ENCODE measurements around the gene LYRM2.

The LYRM2 gene

DNA sequence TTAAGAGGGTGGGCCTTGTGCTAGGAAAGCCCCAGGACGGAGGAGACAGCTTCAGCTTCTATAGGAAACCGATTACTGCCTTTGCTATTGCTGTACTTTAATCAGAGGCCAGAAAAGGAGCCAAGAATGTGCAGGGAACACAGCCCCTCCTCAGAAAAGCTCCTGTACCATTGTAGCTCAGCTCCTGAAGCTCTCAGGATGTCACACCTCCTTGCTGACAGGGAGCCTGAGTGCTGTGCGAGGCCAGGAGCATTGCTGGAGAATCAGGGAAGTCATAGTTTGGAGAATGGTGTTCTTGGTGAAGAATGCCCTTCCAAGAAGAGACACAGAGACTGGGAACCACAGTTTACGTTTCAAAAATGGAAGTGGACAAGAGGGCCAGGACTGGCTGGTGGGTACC is 46.8 kb downstream of the LYRM2 start:
- DNase-seq (ENCODE audit: low read depth), result no peak

DNA sequence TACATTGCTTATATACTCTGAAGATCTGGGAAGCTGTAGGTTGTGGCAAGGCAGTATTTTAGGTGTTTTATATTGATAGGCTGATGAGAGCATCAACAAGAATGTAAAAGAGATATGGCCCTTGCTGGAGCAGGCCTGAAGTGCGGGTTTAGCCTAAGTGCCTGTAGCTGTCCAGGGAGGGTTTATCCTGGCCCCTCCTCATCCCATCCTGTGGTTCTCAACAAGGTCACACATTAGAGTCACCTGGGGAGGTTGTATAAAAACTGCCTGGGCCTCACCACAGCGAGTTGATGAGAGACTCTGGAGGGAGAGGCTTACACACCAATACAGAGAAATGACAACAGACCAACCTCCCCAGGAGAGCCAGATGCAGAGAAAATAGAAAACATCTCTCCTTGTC is 48.4 kb downstream of the LYRM2 start:
- DNase-seq (ENCODE audit: low read depth), result no peak

DNA sequence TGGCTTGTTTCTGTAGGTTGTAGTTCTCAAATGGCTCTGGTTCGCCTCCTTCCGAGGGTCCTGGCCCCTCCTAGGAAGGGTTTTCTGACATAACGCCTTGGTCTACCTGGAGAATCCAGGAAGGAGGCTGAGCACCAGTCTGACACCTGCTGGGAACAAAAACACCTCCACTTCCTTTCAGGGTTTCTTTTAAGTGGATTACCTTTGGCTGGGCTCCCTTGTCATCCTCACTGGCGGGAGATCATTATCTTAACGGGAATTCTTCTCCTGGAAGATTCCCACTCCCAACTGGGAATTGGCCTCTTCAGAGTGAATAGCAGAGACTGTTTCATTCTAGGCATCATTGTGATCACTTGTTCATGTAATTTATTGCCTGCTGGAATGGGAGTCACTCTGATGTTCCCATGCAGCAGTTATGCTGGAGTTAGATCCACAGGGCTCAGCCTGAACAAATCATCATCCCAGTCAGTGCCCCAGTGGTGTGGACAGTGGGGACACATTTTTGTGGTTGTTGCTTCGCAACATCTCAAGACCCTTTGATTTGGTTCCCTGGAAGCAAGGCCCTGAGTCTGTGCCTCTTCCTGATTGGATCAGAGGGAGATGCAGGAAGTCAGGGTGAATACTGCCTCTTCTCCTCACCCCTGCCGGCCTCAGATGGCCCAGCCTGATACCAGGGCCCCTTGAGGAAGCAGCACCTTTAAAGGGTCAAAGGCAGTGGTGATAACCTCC is 49.1 kb downstream of the LYRM2 start:
- no peak for DNase-seq (ENCODE audit: low read depth)

DNA sequence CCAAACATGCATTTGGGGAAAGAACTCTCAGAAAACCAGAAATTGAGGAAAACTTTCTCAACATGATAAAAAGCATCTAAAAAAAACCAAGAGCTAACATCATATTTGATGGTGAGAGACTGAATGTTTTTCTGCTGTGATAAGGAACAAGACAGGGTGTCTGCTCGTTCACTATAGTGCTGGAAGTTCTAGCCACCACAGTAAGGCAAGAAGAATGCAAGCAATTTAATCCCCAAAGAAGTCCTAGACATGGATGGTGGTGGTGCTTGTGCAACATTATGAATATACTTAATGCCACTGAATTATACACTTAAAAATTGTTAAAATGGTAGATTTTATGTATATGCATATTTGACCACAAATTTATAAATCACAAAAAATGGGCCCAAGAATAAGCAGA is 53.4 kb downstream of the LYRM2 start:
- no peak for DNase-seq (ENCODE audit: low read depth)

DNA sequence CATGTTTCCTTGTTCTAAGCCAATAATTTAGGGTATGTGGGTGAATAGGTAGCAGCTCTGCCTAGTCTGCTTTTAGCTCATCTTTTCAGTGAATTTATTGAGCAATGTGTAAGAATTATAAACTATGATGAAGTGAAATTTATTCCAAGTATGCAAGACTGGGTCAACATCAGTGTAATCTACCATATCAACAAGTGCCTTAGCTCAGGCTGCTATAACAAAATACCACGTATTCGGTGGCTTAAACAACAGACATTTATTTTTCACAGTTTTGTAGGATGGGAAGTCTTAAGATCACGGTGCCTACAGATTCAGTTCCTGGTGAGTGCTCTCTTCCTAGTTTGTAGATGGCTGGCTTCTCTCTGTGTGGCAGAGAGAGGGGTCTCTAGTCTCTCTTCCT is 54.0 kb downstream of the LYRM2 start:
- DNase-seq (ENCODE audit: low read depth), result no peak

DNA sequence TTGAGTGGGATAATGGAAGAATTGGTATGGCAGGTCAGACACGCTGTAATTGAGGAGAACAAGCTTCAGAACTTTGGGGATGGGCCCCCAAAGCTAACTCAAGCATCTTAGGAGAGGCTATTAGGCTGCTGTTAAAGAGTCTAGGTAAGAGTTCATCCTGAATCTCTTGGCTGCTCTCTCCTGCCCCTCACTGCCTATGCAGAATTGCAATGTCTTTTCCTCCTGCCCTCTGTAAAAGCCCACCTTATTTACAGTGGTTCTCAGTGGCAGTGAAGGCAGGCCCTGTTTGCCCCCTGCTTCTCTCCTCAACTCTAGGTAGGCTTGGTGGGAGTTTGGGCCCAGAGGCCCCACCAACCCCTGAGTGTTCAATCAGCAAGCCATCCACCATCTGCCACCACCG is 55.0 kb downstream of the LYRM2 start:
- DNase-seq (ENCODE audit: low read depth), result no peak

DNA sequence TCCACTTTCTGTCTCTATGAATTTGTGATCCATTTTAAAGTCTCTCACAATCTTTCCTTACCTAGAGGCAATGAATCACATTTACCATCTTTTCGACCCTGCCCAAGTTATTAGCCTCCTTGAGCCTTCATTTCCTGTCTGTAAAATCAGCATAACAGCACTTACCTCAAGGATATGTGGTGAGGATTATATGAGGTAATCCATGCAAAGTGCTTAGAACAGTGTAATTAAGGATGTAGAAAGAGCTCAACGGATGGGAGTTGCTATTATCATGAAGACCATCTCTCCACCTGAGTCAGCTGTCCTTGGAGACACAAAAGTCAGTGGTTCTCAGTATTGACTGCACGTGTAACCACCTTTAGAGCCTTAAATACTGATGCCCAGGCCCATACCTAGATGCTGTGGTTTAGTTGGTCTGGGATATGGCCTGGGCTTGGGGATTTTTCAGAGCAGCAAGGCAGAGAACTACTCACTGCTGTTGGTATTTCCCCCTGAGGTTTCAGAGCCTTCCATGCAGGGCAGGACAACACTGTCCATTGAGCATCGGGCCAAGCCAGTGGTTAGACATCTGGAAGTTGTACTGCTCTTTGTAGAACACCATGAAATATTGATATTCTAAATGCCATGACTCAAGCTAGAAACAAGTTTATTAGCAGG is 55.8 kb downstream of the LYRM2 start:
- DNase-seq (ENCODE audit: low read depth), result no peak

DNA sequence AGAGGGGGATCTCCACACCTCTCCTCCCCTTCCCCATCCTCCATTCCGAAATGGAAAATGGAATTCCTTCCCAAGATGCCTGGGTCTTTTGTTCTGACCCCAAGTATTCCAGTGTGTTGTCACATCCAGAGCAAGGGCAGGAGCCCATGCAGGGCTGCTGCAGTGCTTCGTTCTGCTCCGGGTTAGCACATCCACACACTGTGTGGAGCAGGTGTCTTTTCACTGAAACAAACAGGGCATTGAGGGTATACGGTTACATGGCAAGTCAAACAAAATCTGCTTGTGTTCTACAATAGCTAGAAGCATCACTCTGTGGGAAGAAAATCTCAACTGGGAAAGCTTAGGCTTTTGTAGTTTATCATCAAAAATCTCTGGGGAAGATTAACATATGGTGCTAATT is 56.9 kb downstream of the LYRM2 start:
- DNase-seq (ENCODE audit: low read depth), result no peak

DNA sequence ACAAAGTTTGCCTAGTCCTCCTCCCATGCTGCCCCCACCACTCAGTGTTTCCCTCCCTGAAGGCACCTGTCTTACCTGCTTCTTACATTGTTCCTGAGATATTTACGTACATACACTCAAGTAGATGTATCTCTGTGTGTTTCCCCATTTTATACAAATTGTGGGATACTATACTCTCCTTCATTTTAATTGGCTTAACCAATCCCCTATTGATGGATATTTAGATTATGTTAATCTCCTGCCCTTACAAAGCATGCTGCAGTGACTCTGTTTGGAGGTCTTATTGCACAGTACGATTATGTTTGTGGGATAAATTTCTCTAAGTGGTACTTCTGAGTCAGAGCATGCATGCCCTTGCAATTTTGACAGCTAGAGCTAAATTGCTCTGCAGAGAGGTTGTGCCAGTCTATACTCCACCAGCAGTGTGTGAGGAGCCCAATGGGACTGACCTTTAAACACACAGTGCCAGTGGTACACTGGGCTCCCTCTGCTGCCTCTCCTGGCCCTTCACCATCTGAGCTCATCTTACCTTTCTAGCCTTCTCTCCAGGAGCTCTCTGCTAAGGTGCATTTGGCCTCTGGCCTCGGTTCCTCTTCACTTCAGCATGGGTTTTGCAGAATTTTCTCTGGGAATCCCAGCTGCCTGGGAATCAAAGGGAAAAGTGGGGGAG is 57.4 kb downstream of the LYRM2 start:
- no peak for DNase-seq (ENCODE audit: low read depth)

DNA sequence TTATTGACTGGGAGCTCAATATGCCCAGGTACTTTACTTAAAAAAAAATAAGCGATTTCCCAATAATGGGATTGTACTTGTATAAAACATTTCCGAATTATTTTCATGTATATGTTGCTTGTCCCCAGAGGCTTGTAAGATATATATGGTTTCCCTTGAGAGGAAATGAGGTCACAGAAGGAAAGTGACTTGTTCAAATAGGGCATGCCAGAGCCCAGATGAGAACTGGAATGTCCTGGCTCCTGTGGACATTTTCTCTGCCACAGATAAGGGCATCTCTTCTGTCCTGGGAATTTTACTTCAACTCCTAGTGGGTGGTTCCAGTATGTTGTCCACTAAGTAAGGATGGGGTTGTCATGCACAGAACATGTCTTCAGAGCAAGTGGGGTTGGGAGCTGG is 63.0 kb downstream of the LYRM2 start:
- DNase-seq (ENCODE audit: low read depth), result no peak

DNA sequence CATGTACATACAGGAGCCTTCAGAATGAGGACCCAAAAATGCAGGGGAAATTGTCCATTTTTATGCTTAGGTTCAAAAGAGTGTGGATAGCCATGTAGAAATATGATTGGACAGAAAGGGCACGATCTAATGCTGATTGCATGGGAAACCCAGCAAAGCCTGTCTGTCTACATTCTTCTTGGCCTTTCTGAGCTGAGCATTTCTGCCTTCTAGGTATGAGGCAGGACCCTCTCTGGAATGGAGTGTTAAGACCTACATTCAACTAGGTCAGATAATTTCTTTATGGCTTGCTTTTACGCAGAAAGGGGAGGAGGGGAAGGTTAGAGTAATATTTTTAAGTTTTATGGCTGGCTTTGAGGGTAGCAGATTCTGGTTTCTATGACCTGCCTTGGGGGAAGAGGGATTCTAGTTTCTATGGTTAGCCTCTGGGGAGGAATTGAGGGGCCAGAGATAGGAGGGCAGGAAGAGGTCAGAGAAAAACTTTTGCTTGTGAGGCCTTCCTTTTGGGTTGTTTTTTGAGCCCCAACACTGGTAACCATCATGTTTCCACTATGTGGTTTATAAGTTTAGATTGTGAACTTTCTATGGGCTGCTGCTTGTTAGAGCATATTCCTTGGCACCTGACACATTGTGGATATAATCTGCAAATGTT is 63.5 kb downstream of the LYRM2 start:
- no peak for DNase-seq (ENCODE audit: low read depth)

DNA sequence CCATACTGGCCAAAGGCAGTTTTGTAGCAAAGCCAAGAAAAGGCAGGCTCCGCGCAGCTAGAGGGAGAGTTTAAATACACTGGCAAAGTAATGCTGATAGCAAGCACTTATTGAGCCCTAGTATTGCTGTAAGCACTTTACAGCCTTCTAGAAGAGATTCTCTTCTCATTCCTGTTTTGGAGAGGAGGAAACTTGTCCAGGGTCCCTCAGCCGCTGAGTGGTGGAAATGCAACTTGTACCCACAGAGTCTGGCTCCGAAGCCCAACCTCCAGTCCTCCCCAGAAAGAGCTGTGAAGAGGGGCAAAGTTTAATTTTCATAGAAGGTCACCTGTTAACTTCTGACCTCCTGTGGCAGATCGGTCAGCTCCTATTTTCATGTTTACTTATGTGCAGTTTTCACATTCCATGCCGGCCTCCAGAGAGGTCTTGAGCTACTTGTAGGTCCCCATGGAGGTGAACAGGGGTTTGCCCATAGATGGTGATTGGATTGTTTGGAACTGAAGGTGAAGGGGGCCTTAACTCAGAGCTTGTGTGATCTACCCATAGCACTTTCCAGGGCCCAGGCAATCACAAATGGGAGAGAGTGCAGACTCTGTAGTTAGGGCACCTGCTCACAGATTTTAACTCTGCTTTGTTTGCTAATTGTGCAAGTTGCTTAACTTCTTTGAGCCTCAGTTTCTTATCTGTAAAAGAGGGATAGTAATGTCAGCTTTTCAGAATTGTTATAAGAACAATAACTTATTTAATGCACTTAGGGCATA is 70.7 kb downstream of the LYRM2 start:
- no peak for DNase-seq (ENCODE audit: low read depth)

DNA sequence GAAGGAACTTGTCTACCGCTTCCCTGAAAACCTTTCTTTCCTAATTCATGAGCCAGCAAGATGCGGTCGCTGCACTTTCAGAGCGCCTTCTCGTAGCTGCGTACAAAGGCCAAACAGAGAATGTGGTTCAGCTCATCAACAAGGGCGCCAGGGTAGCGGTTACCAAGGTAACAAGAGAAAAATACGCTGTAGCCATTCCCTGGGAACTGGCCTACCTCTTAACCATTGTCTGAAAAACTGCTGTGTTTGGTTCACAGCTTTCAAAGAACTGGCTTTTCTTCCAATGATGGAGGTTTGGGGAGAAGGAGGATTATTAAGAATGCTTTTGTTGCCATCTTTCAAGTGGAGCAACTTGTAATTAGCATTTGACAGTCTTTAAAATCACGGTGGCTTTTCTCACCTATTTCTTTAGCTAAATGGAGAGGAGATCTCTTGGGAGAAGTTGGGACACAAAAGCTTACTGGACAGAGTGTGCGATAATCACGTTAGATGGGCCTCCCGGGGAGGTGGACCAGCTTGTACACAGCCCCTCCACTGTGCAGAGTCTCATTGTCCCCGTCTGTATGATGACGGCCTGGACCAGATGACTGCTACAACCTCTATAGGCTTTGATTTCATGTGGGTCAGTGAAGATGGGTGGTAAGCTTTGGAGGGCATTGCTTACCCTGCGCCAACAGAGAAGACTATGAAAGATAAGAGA is 71.5 kb downstream of the LYRM2 start:
- DNase-seq (ENCODE audit: low read depth), result no peak

DNA sequence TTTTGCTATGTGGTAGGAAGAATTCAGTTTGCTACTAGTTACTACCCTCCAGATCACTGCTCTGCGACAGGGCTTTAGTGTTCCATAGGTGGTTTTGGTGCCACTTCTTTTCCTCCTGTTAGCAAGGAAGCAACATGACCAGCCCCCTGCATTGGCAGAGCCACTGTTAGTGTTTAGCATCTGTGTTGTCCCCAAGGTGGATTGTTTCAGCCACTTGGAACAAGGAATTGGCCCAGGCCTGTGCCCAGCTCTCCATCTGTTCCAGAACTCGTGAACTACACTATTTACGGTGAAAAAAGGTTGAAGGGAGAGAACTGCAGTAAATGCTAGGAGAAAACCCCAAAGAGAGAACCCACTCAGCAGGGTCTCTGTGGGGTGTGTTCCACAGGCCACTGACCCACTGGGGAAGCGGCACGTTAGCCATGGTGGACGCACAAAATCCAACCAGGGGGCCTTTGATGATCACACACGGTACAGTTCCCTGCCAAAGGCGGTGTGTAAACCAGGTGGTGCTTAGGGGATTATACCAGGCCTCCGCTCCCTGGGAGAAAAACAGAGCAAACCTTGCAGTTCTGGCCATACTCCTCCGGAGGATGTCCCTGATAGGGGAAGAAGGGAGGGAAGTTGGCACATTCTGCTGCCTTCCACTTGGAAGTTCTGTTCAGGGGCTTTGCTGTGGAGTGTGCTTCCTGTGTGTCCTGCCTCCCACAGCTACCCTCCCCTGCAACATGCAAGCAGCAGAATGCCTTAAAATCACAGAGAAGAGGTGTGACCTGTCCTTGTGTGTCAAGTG is 72.3 kb downstream of the LYRM2 start:
- DNase-seq (ENCODE audit: low read depth), result no peak

DNA sequence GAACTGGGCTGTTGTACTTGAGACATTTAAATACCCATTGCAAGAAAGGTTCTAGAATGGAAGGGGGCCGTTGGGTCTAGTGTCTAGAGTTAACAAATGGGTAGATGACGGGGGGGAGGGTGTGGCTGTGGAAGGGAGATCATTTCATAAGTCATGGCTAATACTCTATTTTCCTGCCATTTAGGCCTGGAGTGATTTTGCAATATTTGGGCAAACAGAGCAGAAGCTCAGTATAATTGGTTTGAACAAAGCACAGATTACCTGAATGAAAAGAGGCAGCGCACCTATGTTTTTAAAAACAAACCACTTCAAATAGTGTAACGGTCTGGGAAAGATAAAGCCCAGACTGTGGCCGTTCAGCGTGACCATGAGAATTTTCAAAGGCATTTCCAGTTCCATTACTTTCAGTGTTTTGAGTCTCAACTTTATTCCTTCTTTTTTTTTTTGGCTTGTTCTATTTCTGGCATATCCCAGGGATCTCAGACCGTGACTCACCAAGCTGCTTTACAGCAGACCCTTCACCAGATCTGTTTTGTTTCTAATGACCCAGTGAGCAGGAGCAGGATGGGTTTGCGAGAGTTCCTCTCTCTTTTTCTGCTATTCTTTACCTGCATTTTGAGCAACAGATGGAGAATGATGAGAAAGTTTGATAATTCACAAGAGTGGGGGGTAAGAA is 73.7 kb downstream of the LYRM2 start:
- no peak for DNase-seq (ENCODE audit: low read depth)

DNA sequence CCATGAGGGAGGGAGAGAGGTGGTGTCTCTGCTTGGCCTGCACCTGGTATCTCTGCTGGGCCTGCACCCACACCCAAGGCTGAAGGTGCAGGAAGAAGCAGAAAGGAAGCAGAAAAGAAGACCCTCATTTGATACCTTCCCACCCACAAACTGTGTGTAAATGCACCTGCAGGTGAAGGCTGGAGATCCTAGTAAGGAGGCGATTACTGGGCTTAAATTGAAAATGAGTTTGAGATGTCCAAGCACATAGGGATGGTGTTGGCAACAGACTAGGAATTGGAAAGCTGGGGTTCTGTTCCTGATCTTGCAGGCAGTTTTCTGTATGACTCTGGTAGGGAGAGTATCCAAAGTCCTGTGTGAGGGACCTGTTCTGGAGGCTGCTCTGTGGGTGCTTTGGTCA is 74.7 kb downstream of the LYRM2 start:
- no peak for DNase-seq (ENCODE audit: low read depth)

DNA sequence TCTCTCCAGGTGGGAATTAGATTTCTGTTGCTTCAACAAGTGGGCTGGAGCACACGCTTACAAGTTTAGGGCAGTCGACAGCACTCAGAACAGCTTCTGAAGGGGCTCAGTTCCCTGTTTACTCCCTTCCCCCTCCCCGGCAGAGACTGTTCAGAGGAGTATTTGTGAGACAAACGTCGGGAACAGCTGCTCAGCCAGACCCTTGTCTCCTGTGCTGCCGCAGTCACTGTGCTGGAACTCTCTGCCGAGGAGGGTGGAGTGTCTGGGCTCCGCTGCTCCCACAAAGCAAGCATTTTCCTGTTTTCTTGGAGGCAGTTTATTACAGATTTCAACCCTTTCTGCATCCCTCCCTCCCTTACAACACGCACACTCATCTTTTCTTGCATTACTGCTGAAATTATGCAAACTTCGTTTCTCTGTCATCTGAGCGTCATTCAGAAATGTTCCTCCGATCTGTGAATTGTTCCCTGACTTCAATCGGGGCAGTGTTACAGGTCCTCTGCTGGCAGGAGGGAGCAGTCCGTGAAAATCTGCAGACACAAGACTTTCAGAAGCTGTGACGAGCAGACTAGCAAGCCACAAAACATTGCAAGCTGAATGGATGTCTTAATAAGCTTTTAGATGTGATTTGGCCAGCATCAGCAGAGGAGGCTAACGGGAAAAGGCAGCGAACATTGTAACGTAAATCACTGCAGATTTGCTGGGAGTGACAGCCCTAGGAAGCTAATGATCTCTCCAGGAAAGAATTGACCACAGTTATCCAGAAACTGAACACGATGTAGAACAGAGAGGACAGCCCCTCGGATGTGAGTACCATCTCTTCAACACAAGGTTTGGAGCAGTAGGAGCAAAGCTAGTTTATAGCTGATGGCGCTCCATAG is 76.2 kb downstream of the LYRM2 start:
- DNase-seq (ENCODE audit: low read depth), result no peak

DNA sequence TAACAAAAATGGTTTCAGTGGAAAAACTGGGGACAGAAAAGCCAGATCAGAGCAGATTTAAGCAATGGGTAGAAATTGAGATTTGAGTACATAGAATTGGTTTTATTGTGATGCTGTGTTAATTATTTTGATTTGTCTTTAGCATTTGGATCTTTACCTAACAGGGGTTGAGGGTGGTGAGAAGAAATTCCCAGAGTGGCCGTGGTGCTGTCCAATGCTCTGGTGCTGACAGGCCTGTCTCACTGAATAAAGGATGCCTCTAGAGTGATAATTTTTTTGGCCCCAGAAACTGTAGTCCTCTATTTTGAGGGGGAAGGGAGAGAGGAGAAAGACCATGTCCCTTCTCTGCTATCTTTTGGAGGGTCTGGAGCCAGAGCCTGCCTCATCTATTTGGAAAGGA is 79.1 kb downstream of the LYRM2 start:
- no peak for DNase-seq (ENCODE audit: low read depth)

DNA sequence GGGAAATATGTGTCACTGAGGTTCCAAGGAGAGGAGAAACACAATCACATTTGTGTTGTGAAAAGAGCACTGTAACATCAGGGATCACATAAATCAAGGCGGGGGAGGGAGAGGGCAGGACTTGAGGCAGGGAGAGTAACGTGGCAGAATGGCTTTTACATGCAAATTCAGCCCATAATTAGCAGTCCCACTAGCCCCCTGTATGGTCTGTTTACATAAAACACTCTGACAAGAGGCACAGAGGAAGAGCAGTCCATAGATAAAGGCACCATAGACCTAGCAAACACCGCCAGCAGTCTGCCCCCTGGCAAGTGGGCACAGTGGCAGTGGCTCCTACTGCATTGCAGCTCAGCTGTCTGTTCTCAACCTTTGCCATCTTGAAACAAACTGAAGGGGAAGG is 82.7 kb downstream of the LYRM2 start:
- no peak for DNase-seq (ENCODE audit: low read depth)

Measured in activated T-helper 1 cell treated with Interleukin-2 at 50 U/mL for 16 hours (primary cell).